Measurements from ENCODE around the gene LAMTOR5.

- no peak for TF ChIP-seq POLR2A (IDR thresholded peaks at IDR 0.05)
- TF ChIP-seq CTCF (IDR thresholded peaks at IDR 0.05) = no peak
Observed at GRCh38 chr1:110355321-110355720, 52.2 kb downstream of the LAMTOR5 start.
